Sigmoid colon (tissue), 7 donors: ENCODE results near the gene RIMKLA. TPM values are rescaled to one million over a fixed set of nuclear protein-coding genes. Genes with fewer than 3 reads are reported as not detected.

ENCODE experiments used
- DNase-seq: peaks from one replicate; pipeline ENCODE4 v3.0.0-alpha.2; 2019
- H3K27ac ChIP-seq, 4 donors: fragments of 200-600 bp; sonication (generic); one replicate each; pipeline ENCODE4 v1.5.1; 2016 to 2019; ENCODE audit warnings: mild to moderate bottlenecking in 1 of 4
- H3K27me3 ChIP-seq, 3 donors: fragments of 200-600 bp; sonication (generic); one replicate each; pipeline ENCODE4 v1.5.1; 2019; ENCODE audit warnings: mild to moderate bottlenecking in 1 of 3
- H3K36me3 ChIP-seq, 4 donors: fragments of 200-600 bp; sonication (generic); one replicate each; pipeline ENCODE4 v1.5.1; 2016 to 2019
- H3K4me1 ChIP-seq, 4 donors: fragments of 200-600 bp; sonication (generic); one replicate each; pipeline ENCODE4 v1.5.1; 2017 to 2019
- H3K4me3 ChIP-seq, 4 donors: fragments of 200-600 bp; sonication (generic); one replicate each; pipeline ENCODE4 v1.5.1; 2017 to 2019; ENCODE audit warnings: mild to moderate bottlenecking in 2 of 4, moderate library complexity in 1 of 4
- H3K9me3 ChIP-seq, 4 donors: fragments of 200-600 bp in 3 of 4; sonication (generic) in 3 of 4; one replicate each; pipeline versions ENCODE4 v1.5.1 to v1.6.1; 2013 to 2019
- CTCF ChIP-seq, 4 experiments: fragments of 450-650 bp in 3 of 4; fragments of 200-600 bp in 1 of 4; IDR thresholded peaks; one replicate each; pipeline ENCODE4 v1.5.1; 2016 to 2019; ENCODE audit warnings: antibody characterized with exemption in 4 of 4, mild to moderate bottlenecking in 3 of 4, moderate library complexity in 2 of 4
- EP300 ChIP-seq, 4 donors: sonication (generic); formaldehyde crosslinking; IDR thresholded peaks; one replicate each; pipeline ENCODE4 v1.6.1; 2017; ENCODE audit warnings: antibody characterized with exemption in 4 of 4
- POLR2A ChIP-seq, 2 donors: fragments of 450-650 bp; IDR thresholded peaks; one replicate each; pipeline ENCODE4 v1.6.1; 2016; ENCODE audit warnings: antibody characterized with exemption in 2 of 2, mild to moderate bottlenecking in 2 of 2, moderate library complexity in 2 of 2
- POLR2AphosphoS5 ChIP-seq, 4 donors: sonication (generic); formaldehyde crosslinking; IDR thresholded peaks; one replicate each; pipeline ENCODE4 v1.6.1; 2017; ENCODE audit warnings: antibody characterized with exemption in 4 of 4
- WGBS, 2 donors: extraction: QIAGEN DNeasy Blood & Tissue Kit; methylation state at CpG; one replicate each; pipeline ENCODE4 v1.1.7; 2013; 5-methylcytosine and 5-hydroxymethylcytosine counted together
- intact Hi-C: fragments of 100-400 bp; cut with DNase I; formaldehyde crosslinking; loops from one replicate; pipeline ENCODE4 v1.15.1; 2023
- polyA plus RNA-seq, 3 donors: library from polyadenylated mRNA; stranded (reverse); fragments of 200-250 nt; gene quantifications; one replicate each; pipeline ENCODE4 v1.2.3, GENCODE V29; 2013
- total RNA-seq, 4 donors: library from RNA; depleted of rRNA; stranded (reverse); fragments of >200 nt; gene quantifications; one replicate each; pipeline ENCODE4 v1.1.0, GENCODE V29; 2016
- donor health status: healthy with polysubstance abuse.
- donor health status: Bipolar disorder and iron deficiency.
- donor health status: healthy.

Gene RIMKLA
- total and polyA plus RNA-seq, 7 donors = 2.1 to 11.4 (median 4.1) TPM

- Histone ChIP-seq H3K4me1 (peaks cover 0 to 5% (median 3%) of the 10 kb centered on the region in 4 donors), H3K4me3 (no peak overlapping the region), H3K9me3 (no peaks in the 10 kb centered on the region), H3K27me3 (no peaks in the 10 kb centered on the region), H3K27ac (no peak overlapping the region), H3K36me3 (no peaks in the 10 kb centered on the region)
- intact Hi-C loops = no loop called here
- no peak for DNase-seq
- TF ChIP-seq CTCF (IDR thresholded peaks at IDR 0.05) (no peak), POLR2A (IDR thresholded peaks at IDR 0.05) (no peak), POLR2AphosphoS5 (IDR thresholded peaks at IDR 0.05) (no peak), EP300 (IDR thresholded peaks at IDR 0.05) (no peak)
- WGBS, 2 donors = 87 to 94% methylated on average over 1 of the region's 1 CpG
Observed at GRCh38 chr1:42340901-42341300, 39.7 kb upstream of the RIMKLA start.

- no peak for TF ChIP-seq CTCF (IDR thresholded peaks at IDR 0.05)
- TF ChIP-seq POLR2A (IDR thresholded peaks at IDR 0.05) = no peak
- no peak for TF ChIP-seq EP300 (IDR thresholded peaks at IDR 0.05)
- no peak for TF ChIP-seq POLR2AphosphoS5 (IDR thresholded peaks at IDR 0.05)
- intact Hi-C loops = no loop called here
- H3K9me3 ChIP-seq = no peaks in the 10 kb centered on the region
- H3K36me3 ChIP-seq = no peaks in the 10 kb centered on the region
- no peaks in the 10 kb centered on the region for H3K4me1 ChIP-seq
- no peak for DNase-seq
- H3K27me3 ChIP-seq = no peaks in the 10 kb centered on the region
- no peak overlapping the region for H3K4me3 ChIP-seq
- H3K27ac ChIP-seq = no peak overlapping the region
- WGBS, 2 donors = 74 to 86% methylated on average over 5 of the region's 5 CpGs
Observed at GRCh38 chr1:42343049-42343448, 37.5 kb upstream of the RIMKLA start.

- no peaks in the 10 kb centered on the region for H3K4me1 ChIP-seq
- no peak for DNase-seq
- H3K27me3 ChIP-seq = no peaks in the 10 kb centered on the region
- no peaks in the 10 kb centered on the region for H3K36me3 ChIP-seq
- TF ChIP-seq POLR2A (IDR thresholded peaks at IDR 0.05) (no peak), CTCF (IDR thresholded peaks at IDR 0.05) (no peak), POLR2AphosphoS5 (IDR thresholded peaks at IDR 0.05) (no peak), EP300 (IDR thresholded peaks at IDR 0.05) (no peak)
- intact Hi-C loops = no loop called here
- H3K27ac ChIP-seq = no peak overlapping the region
- no peaks in the 10 kb centered on the region for H3K9me3 ChIP-seq
- H3K4me3 ChIP-seq = no peak overlapping the region
Observed at GRCh38 chr1:42348498-42348897, 32.1 kb upstream of the RIMKLA start.

- 7 to 33% methylated on average over 1 of the region's 1 CpG for WGBS, 2 donors
- Histone ChIP-seq H3K36me3 (no peaks in the 10 kb centered on the region), H3K9me3 (no peaks in the 10 kb centered on the region), H3K27me3 (no peaks in the 10 kb centered on the region), H3K4me3 (no peak overlapping the region), H3K4me1 (no peaks in the 10 kb centered on the region), H3K27ac (no peak overlapping the region)
- no peak for TF ChIP-seq POLR2A (IDR thresholded peaks at IDR 0.05)
- TF ChIP-seq CTCF (IDR thresholded peaks at IDR 0.05) = no peak
- TF ChIP-seq EP300 (IDR thresholded peaks at IDR 0.05) = no peak
- TF ChIP-seq POLR2AphosphoS5 (IDR thresholded peaks at IDR 0.05) = no peak
- DNase-seq = no peak
- intact Hi-C loops = no loop called here
Observed at GRCh38 chr1:42350086-42350485, 30.5 kb upstream of the RIMKLA start.

GRCh38 chr1:42358791-42359190 is 21.8 kb upstream of the RIMKLA start:
- Histone ChIP-seq H3K4me1 (no peaks in the 10 kb centered on the region), H3K36me3 (no peaks in the 10 kb centered on the region), H3K4me3 (no peak overlapping the region), H3K27me3 (no peaks in the 10 kb centered on the region), H3K27ac (no peak overlapping the region), H3K9me3 (no peaks in the 10 kb centered on the region)
- WGBS, 2 donors = 84 to 95% methylated on average over 3 of the region's 3 CpGs
- no peak for TF ChIP-seq POLR2A (IDR thresholded peaks at IDR 0.05)
- no peak for TF ChIP-seq CTCF (IDR thresholded peaks at IDR 0.05)
- no peak for TF ChIP-seq EP300 (IDR thresholded peaks at IDR 0.05)
- TF ChIP-seq POLR2AphosphoS5 (IDR thresholded peaks at IDR 0.05) = no peak
- intact Hi-C loops = no loop called here
- DNase-seq = no peak
